ENCODE measurements around the gene CCNJL.

Gene CCNJL

DNA sequence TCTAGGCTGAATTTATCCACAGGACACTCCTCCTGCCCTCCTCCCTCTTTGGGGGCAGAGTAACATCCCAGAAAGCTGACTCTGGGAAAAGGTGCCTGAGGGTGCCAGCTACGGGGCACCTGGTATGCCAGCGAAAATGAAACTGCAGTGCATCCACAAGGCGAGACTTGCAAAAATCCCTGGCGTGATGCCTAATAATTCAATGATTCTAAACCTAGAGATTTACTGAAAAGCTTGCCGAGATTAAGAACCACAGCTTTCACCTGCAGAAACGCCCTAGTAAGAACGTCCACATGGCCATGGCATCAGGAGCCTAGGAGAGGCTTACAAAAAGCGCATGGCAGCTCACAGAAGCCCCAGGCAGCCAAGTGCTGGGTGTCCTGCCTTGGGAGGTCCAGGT, 20.9 kb downstream of the CCNJL start:
- Mint-ChIP-seq H3K27ac (no peak overlapping the region), H3K4me3 (no peak overlapping the region), H3K36me3 (no peaks in the 10 kb centered on the region), H3K4me1 (no peaks in the 10 kb centered on the region), H3K27me3 (peaks cover 5% of the 10 kb centered on the region), H3K9me3 (no peaks in the 10 kb centered on the region)
- DNase-seq, result no peak
- CTCF ChIA-PET, result no interaction called here

- Mint-ChIP-seq H3K27ac (no peak overlapping the region), H3K27me3 (peaks cover 9% of the 10 kb centered on the region), H3K4me3 (no peak overlapping the region), H3K36me3 (no peaks in the 10 kb centered on the region), H3K9me3 (no peaks in the 10 kb centered on the region), H3K4me1 (no peaks in the 10 kb centered on the region)
- CTCF ChIA-PET, result no interaction called here
- DNase-seq, result no peak
Measured at GRCh38 chr5:160290751-160291150, 21.6 kb downstream of the CCNJL start.

- DNase-seq, result no peak
- CTCF ChIA-PET, result no interaction called here
- Mint-ChIP-seq H3K4me3 (no peak overlapping the region), H3K36me3 (no peaks in the 10 kb centered on the region), H3K9me3 (no peaks in the 10 kb centered on the region), H3K4me1 (no peaks in the 10 kb centered on the region), H3K27ac (no peak overlapping the region), H3K27me3 (peaks cover 14% of the 10 kb centered on the region)
Measured at GRCh38 chr5:160289721-160290120, 22.6 kb downstream of the CCNJL start.

DNA sequence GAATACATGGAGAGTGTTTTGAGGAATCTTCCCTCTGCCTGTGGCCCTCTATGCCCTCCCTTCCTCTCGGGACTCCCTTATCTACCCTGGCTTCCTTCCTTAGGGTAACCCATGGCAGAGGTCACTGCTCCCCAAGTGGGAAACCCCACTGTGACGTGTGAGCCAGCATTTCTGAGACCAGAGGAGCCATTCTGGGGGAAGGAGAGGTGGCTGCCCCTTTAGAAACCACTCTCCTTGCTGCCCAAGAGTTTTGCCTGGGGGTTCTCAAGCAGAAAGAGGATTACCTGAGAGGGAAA, 23.1 kb downstream of the CCNJL start:
- H3K4me3 Mint-ChIP-seq, result no peak overlapping the region
- H3K9me3 Mint-ChIP-seq, result no peaks in the 10 kb centered on the region
- no peaks in the 10 kb centered on the region for H3K4me1 Mint-ChIP-seq
- no peak overlapping the region for H3K27ac Mint-ChIP-seq
- CTCF ChIA-PET, result no interaction called here
- H3K36me3 Mint-ChIP-seq, result no peaks in the 10 kb centered on the region
- DNase-seq, result no peak
- peaks cover 14% of the 10 kb centered on the region for H3K27me3 Mint-ChIP-seq

DNA sequence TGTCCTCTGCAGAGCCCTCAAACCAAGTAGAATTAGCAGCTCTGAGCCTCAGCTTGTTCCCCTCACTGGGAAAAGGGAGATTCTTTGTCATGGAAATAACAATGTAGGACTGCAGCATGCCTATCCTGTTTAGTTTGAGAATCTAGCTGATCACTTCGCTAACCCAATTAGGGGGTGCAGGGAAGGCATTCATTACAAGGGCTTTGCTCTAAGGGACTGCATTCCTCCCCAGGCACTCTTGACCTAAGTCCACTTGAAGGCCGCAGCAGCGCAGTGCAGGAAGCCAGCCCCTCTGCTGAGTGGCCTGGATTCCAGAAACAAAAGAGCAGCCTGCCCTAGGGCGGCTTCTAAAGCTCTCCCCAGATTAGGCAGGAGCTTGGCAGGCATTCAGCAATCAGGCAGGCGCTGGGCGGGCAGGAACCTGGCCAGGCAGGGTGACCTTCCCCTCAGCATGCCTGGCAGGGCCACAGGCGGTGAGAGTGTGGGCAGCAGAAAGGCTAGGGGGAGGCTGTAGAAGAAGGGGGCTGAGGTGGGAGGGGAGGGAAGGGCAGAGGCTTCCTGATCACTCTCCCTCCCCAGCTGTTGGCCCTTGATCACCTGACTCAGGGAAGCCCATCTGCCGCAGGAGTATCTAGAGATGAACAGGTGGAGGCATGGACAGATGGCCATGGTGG, 24.8 kb downstream of the CCNJL start:
- no peaks in the 10 kb centered on the region for H3K4me1 Mint-ChIP-seq
- peaks cover 14% of the 10 kb centered on the region for H3K27me3 Mint-ChIP-seq
- no peak overlapping the region for H3K4me3 Mint-ChIP-seq
- CTCF ChIA-PET, result no interaction called here
- no peaks in the 10 kb centered on the region for H3K9me3 Mint-ChIP-seq
- H3K27ac Mint-ChIP-seq, result no peak overlapping the region
- DNase-seq, result no peak
- H3K36me3 Mint-ChIP-seq, result no peaks in the 10 kb centered on the region

DNA sequence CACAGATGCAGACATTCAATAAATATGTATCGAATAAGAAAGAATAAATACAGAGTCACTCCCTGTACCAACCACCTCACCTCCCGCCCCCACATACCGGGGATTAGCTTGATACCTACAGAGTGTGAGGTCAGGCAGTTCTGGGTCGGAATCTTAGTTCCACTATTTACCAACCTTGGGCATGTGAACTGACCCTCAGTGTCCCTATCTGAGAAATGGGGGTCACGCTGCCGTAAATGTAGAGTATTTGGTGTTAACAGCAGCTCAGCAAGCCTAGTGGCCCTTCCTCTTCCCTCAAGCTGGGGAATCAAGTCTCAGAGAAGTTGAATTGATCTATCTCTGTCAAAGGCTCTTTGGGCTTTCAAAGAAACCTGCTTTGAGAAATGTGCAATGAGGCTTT, 25.4 kb downstream of the CCNJL start:
- CTCF ChIA-PET, result no interaction called here
- no peaks in the 10 kb centered on the region for H3K9me3 Mint-ChIP-seq
- H3K4me3 Mint-ChIP-seq, result no peak overlapping the region
- no peaks in the 10 kb centered on the region for H3K4me1 Mint-ChIP-seq
- DNase-seq, result no peak
- H3K27me3 Mint-ChIP-seq, result peaks cover 14% of the 10 kb centered on the region
- H3K27ac Mint-ChIP-seq, result no peak overlapping the region
- no peaks in the 10 kb centered on the region for H3K36me3 Mint-ChIP-seq

DNA sequence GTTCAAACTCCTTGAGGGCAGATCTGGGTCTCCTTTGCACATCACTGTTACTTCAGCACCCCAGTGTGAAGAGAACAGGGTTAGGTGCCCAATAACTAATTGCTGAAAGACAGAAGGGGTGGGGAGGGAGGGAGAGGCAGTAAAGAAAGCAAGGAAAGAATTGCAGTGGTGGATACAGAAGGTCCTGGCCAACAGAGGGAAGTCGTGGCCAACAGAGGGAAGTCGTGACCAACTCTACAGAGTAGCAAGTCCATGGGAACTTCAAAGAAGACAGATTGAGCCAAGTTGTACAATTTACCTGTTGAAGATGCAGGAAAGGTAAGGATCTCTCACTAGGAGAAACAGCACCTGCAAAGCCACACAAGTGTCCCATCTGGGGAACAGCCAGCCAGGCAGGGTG, 27.0 kb downstream of the CCNJL start:
- no peak overlapping the region for H3K27ac Mint-ChIP-seq
- CTCF ChIA-PET, result no interaction called here
- H3K4me1 Mint-ChIP-seq, result no peaks in the 10 kb centered on the region
- no peaks in the 10 kb centered on the region for H3K9me3 Mint-ChIP-seq
- no peak for DNase-seq
- no peaks in the 10 kb centered on the region for H3K36me3 Mint-ChIP-seq
- H3K4me3 Mint-ChIP-seq, result no peak overlapping the region
- H3K27me3 Mint-ChIP-seq, result peaks cover 16% of the 10 kb centered on the region

DNA sequence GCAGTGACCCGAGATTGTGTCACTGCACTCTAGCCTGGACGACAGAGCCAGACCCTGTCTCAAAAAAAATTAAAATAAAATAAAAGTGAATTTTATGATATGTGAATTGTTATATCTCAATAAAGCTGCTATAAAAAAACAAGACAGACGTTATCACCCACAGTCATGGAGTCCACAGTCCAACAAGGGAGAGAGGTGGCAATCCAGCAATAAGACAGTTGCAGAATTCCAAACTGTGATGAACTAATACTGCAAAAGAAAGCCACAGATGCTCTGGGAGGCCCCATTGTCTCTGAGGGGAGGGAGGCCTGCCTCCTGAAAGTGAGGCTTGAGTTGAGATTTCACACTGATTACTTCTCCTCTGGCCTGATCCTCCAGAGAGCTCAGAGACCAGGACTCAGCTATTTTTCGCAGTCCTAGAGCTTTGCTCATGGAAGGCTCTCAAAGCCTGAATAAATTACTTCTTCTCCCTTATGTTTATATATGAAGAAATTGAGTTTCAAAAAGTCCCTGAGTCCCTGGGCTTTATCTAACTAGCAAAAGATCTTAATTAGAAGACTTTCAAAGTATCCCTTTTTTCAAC, 28.0 kb downstream of the CCNJL start:
- Mint-ChIP-seq H3K4me1 (no peaks in the 10 kb centered on the region), H3K27me3 (peaks cover 14% of the 10 kb centered on the region), H3K9me3 (no peaks in the 10 kb centered on the region), H3K27ac (no peak overlapping the region), H3K36me3 (no peaks in the 10 kb centered on the region), H3K4me3 (no peak overlapping the region)
- no peak for DNase-seq
- CTCF ChIA-PET, result no interaction called here

- no peak for DNase-seq
- CTCF ChIA-PET, result no interaction called here
- Mint-ChIP-seq H3K36me3 (no peaks in the 10 kb centered on the region), H3K4me1 (no peaks in the 10 kb centered on the region), H3K4me3 (no peak overlapping the region), H3K27me3 (peaks cover 12% of the 10 kb centered on the region), H3K9me3 (no peaks in the 10 kb centered on the region), H3K27ac (no peak overlapping the region)
Measured at GRCh38 chr5:160281275-160281674, 31.1 kb downstream of the CCNJL start.

GRCh38 chr5:160280384-160281095, 31.8 kb downstream of the CCNJL start:
- no peak for DNase-seq
- no peaks in the 10 kb centered on the region for H3K36me3 Mint-ChIP-seq
- H3K4me3 Mint-ChIP-seq, result no peak overlapping the region
- H3K27me3 Mint-ChIP-seq, result peaks cover 7% of the 10 kb centered on the region
- CTCF ChIA-PET, result no interaction called here
- no peaks in the 10 kb centered on the region for H3K4me1 Mint-ChIP-seq
- no peak overlapping the region for H3K27ac Mint-ChIP-seq
- no peaks in the 10 kb centered on the region for H3K9me3 Mint-ChIP-seq

DNA sequence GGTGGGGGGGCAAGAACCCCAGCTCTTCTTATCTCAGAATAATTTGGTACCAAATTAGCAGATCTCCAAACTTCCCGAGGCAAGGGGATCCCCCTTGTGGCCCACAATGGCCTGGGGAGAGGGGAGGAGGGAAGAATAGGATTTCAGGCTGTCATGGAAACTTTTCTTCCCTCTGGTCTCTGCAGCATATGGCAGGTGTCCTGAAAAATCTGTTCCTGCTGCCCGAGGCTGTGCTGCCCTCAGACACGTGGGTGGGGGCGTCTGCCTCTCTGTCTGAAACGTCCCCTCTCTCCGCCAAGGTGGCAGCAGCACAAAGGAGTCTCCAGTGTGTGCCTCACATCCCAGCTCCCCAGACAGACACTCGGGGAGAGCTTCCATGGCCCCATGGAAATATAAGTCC, 34.0 kb downstream of the CCNJL start:
- Mint-ChIP-seq H3K4me3 (no peak overlapping the region), H3K9me3 (no peaks in the 10 kb centered on the region), H3K27me3 (peaks cover 4% of the 10 kb centered on the region), H3K27ac (no peak overlapping the region), H3K4me1 (no peaks in the 10 kb centered on the region), H3K36me3 (no peaks in the 10 kb centered on the region)
- DNase-seq, result no peak
- CTCF ChIA-PET, result no interaction called here

- CTCF ChIA-PET, result no interaction called here
- Mint-ChIP-seq H3K36me3 (no peaks in the 10 kb centered on the region), H3K9me3 (no peaks in the 10 kb centered on the region), H3K27ac (no peak overlapping the region), H3K27me3 (peaks cover 8% of the 10 kb centered on the region), H3K4me3 (no peak overlapping the region), H3K4me1 (peaks cover 3% of the 10 kb centered on the region)
- no peak for DNase-seq
Measured at GRCh38 chr5:160274483-160274931, 37.9 kb downstream of the CCNJL start.

GRCh38 chr5:160272889-160273288, 39.5 kb downstream of the CCNJL start:
- Mint-ChIP-seq H3K4me3 (no peak overlapping the region), H3K27me3 (peaks cover 10% of the 10 kb centered on the region), H3K9me3 (no peaks in the 10 kb centered on the region), H3K4me1 (peaks cover 3% of the 10 kb centered on the region), H3K27ac (no peak overlapping the region), H3K36me3 (no peaks in the 10 kb centered on the region)
- CTCF ChIA-PET, result no interaction called here
- DNase-seq, result no peak

DNA sequence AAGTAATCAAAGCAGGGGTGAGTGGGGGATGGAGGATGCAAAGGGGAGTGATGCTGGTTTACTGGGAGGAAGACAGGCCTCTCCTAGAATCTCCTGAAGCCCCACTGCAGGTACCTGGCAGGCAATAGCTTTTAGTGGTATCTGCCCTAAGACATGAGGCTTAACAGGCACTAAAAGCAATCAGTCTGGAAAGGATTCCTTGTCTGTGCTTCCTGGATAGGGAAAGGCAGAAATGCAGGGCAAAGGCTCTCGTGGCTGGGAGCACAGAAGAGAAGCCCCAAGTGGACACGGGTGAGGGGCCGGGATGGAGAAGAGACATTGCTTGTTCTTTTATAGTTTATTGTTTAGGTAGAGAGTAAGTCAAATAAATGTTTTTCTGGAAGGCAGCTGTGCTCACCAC, 40.1 kb downstream of the CCNJL start:
- Mint-ChIP-seq H3K4me1 (peaks cover 3% of the 10 kb centered on the region), H3K4me3 (no peak overlapping the region), H3K27me3 (peaks cover 10% of the 10 kb centered on the region), H3K9me3 (no peaks in the 10 kb centered on the region), H3K27ac (no peak overlapping the region), H3K36me3 (no peaks in the 10 kb centered on the region)
- no peak for DNase-seq
- CTCF ChIA-PET, result no interaction called here

- DNase-seq, result no peak
- CTCF ChIA-PET, result no interaction called here
- Mint-ChIP-seq H3K4me1 (peaks cover 3% of the 10 kb centered on the region), H3K4me3 (no peak overlapping the region), H3K9me3 (no peaks in the 10 kb centered on the region), H3K27ac (no peak overlapping the region), H3K36me3 (no peaks in the 10 kb centered on the region), H3K27me3 (peaks cover 10% of the 10 kb centered on the region)
Measured at GRCh38 chr5:160271836-160272235, 40.5 kb downstream of the CCNJL start.

Data from activated naive CD4-positive, alpha-beta T cell treated with anti-CD3 and anti-CD28 coated beads, Interleukin-2, amount 10 ng/mL, durations not matched to agents 7 days and 5 days (primary cell).